ENCODE results near the gene SEMA4A.

DNA sequence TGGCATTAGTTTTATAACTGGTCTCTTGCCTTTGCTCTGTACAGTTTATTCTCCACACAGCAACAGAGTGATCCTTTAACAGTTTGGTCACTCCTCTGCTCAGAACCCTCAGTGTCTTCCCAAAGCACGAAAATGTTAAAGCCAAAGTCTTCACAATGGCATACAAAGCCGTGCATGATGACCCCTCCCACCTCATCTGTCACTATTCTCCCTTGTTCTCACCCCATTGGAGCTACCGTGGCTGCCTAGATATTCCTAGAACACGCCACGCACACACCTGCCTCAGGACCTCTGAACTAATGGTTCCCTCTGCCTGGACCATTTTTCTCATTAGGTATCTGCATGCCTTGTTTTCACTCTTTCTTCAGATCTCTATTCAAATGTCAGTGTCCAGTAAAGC is 8.6 kb upstream of the SEMA4A start:
- no peak for TF ChIP-seq CTCF (conservative IDR thresholded peaks at IDR 0.05; ENCODE audit: low read length)
- TF ChIP-seq EZH2phosphoT487 (IDR thresholded peaks at IDR 0.05; ENCODE audit: borderline replicate concordance), result no peak

All from Loucy (cell line).